Peyer's patch (tissue), 4 donors: Measurements from ENCODE around the gene NKD2. TPM values are rescaled to one million over a fixed set of nuclear protein-coding genes. Genes with fewer than 3 reads are reported as not detected.

ENCODE experiments used
- DNase-seq, 3 donors: peaks; one replicate each; pipeline ENCODE4 v3.0.0-alpha.2; 2017 to 2019
- H3K27ac ChIP-seq, 4 donors: fragments of 200-600 bp; sonication (generic); one replicate each; pipeline ENCODE4 v1.5.1; 2016 to 2019
- H3K27me3 ChIP-seq, 2 donors: fragments of 200-600 bp; sonication (generic); one replicate each; pipeline ENCODE4 v1.5.1; 2019
- H3K36me3 ChIP-seq, 3 donors: fragments of 200-600 bp; sonication (generic); one replicate each; pipeline ENCODE4 v1.5.1; 2016 to 2019
- H3K4me1 ChIP-seq, 4 donors: fragments of 200-600 bp; sonication (generic); one replicate each; pipeline ENCODE4 v1.5.1; 2016 to 2019
- H3K4me3 ChIP-seq, 4 donors: fragments of 200-600 bp; sonication (generic); 1 replicate in 3 of 4; 2 replicates in 1 of 4; pipeline ENCODE4 v1.5.1; 2016 to 2019; ENCODE audit warnings: mild to moderate bottlenecking in 1 of 4
- H3K9me3 ChIP-seq, 4 donors: fragments of 200-600 bp; sonication (generic); one replicate each; pipeline ENCODE4 v1.5.1; 2016 to 2019; ENCODE audit warnings: mild to moderate bottlenecking in 1 of 4
- CTCF ChIP-seq, 6 experiments: fragments of 450-650 bp in 4 of 6; fragments of 200-600 bp in 2 of 6; sonication (generic) in 1 of 6; IDR thresholded peaks; one replicate each; pipeline ENCODE4 v1.5.1; 2017 to 2019; ENCODE audit warnings: antibody characterized with exemption in 6 of 6, mild to moderate bottlenecking in 3 of 6, moderate library complexity in 1 of 6
- POLR2A ChIP-seq, 2 donors: fragments of 450-650 bp; IDR thresholded peaks; one replicate each; pipeline ENCODE4 v1.5.1; 2017; ENCODE audit warnings: antibody characterized with exemption in 2 of 2, mild to moderate bottlenecking in 2 of 2, moderate library complexity in 2 of 2
- total RNA-seq, 4 donors: library from RNA; depleted of rRNA; stranded (reverse); fragments of >200 nt; gene quantifications; one replicate each; pipeline ENCODE4 v1.1.0, GENCODE V29; 2016

Gene NKD2
- total RNA-seq, 4 donors from 2014 or later = 1.9 to 9.9 (median 3.5) TPM

- Histone ChIP-seq H3K36me3 (no peaks in the 10 kb centered on the region), H3K4me3 (no peak overlapping the region), H3K4me1 (peaks cover 0 to 8% (median 1%) of the 10 kb centered on the region in 4 donors), H3K27ac (no peak overlapping the region), H3K27me3 (peaks cover 0 to 7% of the 10 kb centered on the region in 2 donors), H3K9me3 (no peaks in the 10 kb centered on the region)
- TF ChIP-seq POLR2A (IDR thresholded peaks at IDR 0.05) (no peak), CTCF (IDR thresholded peaks at IDR 0.05) (no peak)
- no peak for DNase-seq
Observed at GRCh38 chr5:1014346-1014745, 5.7 kb downstream of the NKD2 start.

GRCh38 chr5:1014781-1015221 is 6.2 kb downstream of the NKD2 start:
- peaks cover 0 to 4% (median 0%) of the 10 kb centered on the region in 4 donors for H3K4me1 ChIP-seq
- DNase-seq = no peak
- no peaks in the 10 kb centered on the region for H3K36me3 ChIP-seq
- H3K27me3 ChIP-seq = peaks cover 0 to 2% of the 10 kb centered on the region in 2 donors
- no peak overlapping the region for H3K27ac ChIP-seq
- TF ChIP-seq POLR2A (IDR thresholded peaks at IDR 0.05) (no peak), CTCF (IDR thresholded peaks at IDR 0.05) (no peak)
- H3K4me3 ChIP-seq = no peak overlapping the region
- no peaks in the 10 kb centered on the region for H3K9me3 ChIP-seq

GRCh38 chr5:1015507-1015906 is 6.9 kb downstream of the NKD2 start:
- no peak for DNase-seq
- Histone ChIP-seq H3K36me3 (no peaks in the 10 kb centered on the region), H3K27ac (no peak overlapping the region), H3K4me1 (no peaks in the 10 kb centered on the region), H3K9me3 (no peaks in the 10 kb centered on the region), H3K4me3 (no peak overlapping the region), H3K27me3 (no peaks in the 10 kb centered on the region)
- TF ChIP-seq POLR2A (IDR thresholded peaks at IDR 0.05) = no peak

DNA sequence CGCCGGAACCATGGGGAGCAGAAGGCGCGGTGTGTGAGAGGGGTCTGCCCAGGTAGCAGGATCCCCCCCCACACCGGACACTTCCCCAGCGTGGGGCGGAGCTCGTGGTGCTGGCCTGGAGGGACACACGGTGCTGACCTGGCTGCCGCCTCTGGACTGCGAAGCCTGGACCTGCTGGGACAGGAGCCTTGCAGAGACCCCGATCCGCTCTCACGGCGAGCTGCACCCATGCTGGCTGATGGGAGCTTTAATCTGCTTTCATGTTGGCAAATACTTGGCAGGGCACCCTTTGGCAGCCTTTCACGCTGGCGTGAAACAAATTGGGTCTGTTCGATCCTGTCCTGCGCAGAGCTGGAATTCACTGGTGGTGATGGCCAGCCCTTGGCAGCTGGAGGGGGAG is 7.4 kb downstream of the NKD2 start:
- TF ChIP-seq POLR2A (IDR thresholded peaks at IDR 0.05) = no peak
- TF ChIP-seq CTCF (IDR thresholded peaks at IDR 0.05) = no peak
- Histone ChIP-seq H3K27ac (no peak overlapping the region), H3K4me1 (no peaks in the 10 kb centered on the region), H3K36me3 (no peaks in the 10 kb centered on the region), H3K9me3 (no peaks in the 10 kb centered on the region), H3K27me3 (no peaks in the 10 kb centered on the region), H3K4me3 (no peak overlapping the region)
- DNase-seq = no peak

GRCh38 chr5:1016476-1016875 is 7.9 kb downstream of the NKD2 start:
- no peaks in the 10 kb centered on the region for H3K36me3 ChIP-seq
- no peaks in the 10 kb centered on the region for H3K27me3 ChIP-seq
- no peaks in the 10 kb centered on the region for H3K9me3 ChIP-seq
- H3K4me1 ChIP-seq = no peaks in the 10 kb centered on the region
- no peak overlapping the region for H3K27ac ChIP-seq
- no peak for DNase-seq
- TF ChIP-seq POLR2A (IDR thresholded peaks at IDR 0.05) (no peak), CTCF (IDR thresholded peaks at IDR 0.05) (no peak)
- no peak overlapping the region for H3K4me3 ChIP-seq

DNA sequence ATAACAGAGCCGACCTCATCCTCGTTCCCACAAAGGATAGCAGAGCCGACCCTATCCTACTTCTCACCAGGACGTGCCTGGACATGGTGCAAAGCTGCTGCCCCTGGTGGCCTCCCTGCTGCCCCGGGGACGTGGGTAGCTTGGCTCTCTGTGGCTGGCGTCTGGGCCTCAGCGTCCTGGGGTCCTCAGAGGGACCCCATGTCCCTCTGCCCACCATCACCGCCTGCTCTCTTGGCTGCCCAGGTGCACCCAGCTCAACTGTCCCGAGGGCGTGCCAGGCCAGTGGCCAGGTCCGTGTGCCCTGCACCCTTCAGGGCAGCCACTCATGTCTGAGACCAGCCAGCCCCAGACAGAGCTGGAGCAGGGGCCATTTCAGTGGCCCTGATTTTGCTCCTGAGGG is 8.5 kb downstream of the NKD2 start:
- DNase-seq = no peak
- Histone ChIP-seq H3K27me3 (no peaks in the 10 kb centered on the region), H3K4me3 (no peak overlapping the region), H3K27ac (no peak overlapping the region), H3K4me1 (no peaks in the 10 kb centered on the region), H3K9me3 (no peaks in the 10 kb centered on the region), H3K36me3 (no peaks in the 10 kb centered on the region)
- no peak for TF ChIP-seq POLR2A (IDR thresholded peaks at IDR 0.05)
- no peak for TF ChIP-seq CTCF (IDR thresholded peaks at IDR 0.05)
